GM12873 (cell line): ENCODE results near the gene CAMK2D.

Experiments
- TF ChIP-seq, protein P1 (sequence below): IDR thresholded peaks from 2 replicates; pipeline ENCODE4 v1.5.1; 2012; ENCODE audit warnings: low read depth, mild to moderate bottlenecking, moderate library complexity, low read length, control low read depth; ENCODE audit not compliant: insufficient read depth; ENCODE audit errors: missing control alignments

The CAMK2D gene

DNA sequence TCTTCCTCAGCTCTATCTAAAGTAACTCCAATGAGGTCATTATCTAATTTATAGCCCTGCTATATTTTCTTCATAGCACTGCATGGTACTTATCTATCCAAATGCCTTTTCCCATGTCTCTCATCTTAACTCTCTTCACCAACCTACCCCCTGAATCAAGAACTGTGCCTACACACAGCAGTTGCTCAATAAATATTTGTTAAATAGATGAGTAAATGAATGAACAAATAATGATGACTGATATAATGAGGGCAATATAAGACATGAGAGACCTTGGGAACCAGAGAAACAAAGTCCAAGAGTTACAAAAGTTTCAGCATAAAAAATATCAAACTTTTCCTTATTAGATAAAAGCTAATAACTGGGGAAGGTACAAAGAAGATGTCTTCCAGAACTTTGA is 19.6 kb downstream of the CAMK2D start:
- TF ChIP-seq, protein P1, sequence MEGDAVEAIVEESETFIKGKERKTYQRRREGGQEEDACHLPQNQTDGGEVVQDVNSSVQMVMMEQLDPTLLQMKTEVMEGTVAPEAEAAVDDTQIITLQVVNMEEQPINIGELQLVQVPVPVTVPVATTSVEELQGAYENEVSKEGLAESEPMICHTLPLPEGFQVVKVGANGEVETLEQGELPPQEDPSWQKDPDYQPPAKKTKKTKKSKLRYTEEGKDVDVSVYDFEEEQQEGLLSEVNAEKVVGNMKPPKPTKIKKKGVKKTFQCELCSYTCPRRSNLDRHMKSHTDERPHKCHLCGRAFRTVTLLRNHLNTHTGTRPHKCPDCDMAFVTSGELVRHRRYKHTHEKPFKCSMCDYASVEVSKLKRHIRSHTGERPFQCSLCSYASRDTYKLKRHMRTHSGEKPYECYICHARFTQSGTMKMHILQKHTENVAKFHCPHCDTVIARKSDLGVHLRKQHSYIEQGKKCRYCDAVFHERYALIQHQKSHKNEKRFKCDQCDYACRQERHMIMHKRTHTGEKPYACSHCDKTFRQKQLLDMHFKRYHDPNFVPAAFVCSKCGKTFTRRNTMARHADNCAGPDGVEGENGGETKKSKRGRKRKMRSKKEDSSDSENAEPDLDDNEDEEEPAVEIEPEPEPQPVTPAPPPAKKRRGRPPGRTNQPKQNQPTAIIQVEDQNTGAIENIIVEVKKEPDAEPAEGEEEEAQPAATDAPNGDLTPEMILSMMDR = no peak

DNA sequence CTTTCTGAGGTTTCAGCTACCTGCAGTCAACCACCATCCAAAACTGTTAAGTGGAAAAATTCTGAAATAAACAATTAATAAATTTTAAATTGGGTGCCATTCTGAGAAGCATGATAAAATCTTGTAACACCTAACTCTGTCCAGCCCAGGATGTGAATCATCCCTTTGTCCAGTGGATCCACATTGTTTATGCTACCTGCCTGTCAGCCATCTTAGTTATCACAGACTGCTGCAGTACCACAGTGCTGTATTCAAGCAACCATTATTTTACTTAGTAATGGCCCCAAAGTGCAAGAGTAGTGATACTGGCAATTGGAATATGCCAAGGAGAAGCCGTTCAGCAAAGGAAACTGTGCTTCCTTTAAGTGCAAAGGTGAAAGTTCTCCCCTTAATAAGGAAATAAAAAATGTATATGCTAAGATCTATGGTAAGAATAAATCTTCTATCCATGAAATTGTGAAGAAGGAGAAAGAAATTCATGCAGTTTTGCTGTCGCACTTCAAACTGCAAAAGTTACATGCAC is 20.6 kb downstream of the CAMK2D start:
- TF ChIP-seq, protein P1 = no peak

DNA sequence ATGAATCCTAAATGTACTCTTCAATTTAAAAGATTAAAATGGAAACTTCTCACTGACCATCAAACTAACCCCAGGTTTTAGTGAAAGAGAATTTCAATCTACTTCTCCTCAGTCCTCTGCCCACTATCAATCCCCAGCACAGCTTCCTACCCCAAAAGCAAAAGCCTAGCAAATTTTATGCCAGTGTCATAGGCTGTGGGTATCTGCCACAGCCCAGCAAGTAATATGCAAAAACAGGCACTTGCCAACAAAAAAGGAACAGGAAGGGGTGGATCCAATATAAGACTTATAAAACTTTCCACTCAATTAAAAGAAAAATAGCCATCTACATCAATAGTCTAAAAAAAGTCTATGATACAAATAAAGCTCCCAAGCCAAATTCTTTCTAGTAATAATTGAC is 22.3 kb downstream of the CAMK2D start:
- TF ChIP-seq, protein P1 = no peak

DNA sequence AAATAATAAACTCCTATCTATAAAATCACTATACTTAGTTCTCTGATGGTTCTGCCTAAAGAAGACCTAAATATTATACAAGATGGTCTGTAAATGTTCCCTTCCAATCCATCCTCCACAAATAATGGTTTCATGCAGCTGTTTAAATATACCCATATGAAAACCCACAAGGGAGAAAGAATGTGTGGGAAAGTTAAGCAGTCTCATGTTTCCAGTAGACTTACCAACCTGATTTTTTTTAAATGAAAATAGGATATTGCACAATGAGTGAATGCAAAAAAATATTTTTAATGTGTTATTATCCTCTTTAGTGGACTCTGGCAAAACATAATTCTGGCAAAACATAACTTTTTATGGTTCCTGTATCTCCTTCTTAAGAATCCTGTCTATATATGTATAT is 23.3 kb downstream of the CAMK2D start:
- TF ChIP-seq, protein P1 = no peak

DNA sequence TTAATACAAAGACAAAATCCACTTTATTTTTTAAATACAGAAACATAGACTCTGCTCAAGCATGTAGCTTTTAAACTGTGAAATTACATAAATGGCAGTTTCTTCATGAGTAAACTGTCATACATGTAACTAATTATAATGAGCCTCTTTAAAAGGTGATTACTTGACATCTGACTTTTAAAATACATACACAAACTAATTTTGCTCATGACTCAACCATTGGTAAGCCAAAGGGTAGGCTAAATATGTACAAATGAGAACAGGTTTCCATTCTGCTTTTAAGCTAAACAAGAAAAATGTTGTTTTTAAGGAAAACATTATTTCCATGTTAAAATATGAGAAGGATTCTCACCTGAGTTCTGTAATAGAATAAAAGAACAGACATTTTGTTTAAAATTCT is 27.9 kb downstream of the CAMK2D start:
- TF ChIP-seq, protein P1 = no peak

DNA sequence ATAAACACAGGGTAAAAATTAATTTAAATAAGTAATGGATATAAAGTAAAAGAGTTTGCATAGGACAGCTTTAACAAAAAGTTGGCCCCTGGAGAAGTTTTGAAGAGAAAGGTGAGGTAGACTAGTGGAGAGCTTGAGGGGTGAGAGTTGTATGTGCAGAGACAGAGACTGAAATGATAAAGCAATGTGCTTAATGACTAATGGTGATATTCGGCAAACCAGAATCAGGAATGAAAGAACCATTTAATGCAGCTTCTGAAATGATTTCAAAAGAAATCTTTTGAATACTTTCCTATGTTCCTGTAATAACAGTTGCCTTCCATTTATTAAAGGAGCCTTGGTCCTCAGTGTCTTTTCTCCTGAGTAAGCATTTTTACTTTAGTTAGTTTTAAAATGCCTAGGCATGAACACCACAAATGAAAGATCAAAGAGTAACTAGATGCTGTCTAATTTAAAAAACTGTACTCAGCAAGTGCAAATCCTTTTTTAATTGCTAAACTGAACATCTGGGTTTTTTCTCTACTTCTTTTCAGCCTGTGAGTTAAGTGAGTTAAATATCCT is 28.5 kb downstream of the CAMK2D start:
- TF ChIP-seq, protein P1 = no peak

DNA sequence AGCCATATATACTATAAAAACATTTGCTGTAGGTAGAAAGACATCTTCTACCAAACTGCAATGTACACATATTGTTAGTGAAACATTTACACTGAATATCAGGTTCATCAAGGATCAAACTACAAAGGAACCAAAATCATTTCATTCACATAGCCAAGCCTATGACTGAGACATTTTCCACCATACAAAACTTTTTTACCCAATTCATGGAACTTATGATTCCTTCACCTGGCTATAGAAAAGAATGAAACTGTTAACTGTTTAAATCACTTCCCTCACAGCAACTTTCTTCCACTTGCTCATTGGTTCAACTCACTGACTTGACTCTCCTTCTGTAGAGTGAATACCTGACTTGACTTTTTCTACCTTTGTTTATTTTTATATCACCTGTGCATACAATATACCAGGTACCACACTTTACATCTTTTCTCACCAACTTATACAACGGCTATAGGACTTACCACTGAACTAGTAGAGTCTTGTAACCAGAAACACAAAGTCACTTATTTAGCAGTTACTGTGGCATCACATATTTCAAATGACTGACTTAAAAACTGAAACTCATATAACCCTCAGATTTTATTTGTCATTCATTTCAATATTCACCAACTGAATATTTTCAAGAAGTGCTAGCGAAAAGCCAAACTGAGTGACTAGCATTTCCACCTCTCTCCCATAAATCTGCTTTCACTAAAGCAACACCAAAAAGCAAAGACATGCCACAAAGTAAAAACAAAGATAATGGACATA is 30.9 kb downstream of the CAMK2D start:
- TF ChIP-seq, protein P1 = no peak
